Keratinocyte (primary cell): ENCODE measurements around the gene IL13RA2. TPM values are rescaled to one million over a fixed set of nuclear protein-coding genes. Genes with fewer than 3 reads are reported as not detected.

Experiments used
- DNase-seq: peaks from one replicate; pipeline ENCODE4 v3.0.0-alpha.2; 2011; ENCODE audit warnings: low read depth, missing footprints, low spot score
- FAIRE-seq: peaks from 2 replicates; lab custom pipeline; 2011; peaks lifted over from hg19 to GRCh38; lab: Jason Lieb, UNC
- H2AFZ ChIP-seq: 2 replicates; pipeline ENCODE4 v1.6.0; 2012; ENCODE audit warnings: low read length, control low read depth, inconsistent platforms; ENCODE audit not compliant: control insufficient read depth
- H3K27ac ChIP-seq: 2 replicates; pipeline ENCODE4 v1.5.1; 2011; ENCODE audit warnings: low read length; ENCODE audit not compliant: control insufficient read depth, insufficient read depth
- H3K27me3 ChIP-seq: 3 replicates; pipeline ENCODE4 v1.6.0; 2011; ENCODE audit warnings: low read length; ENCODE audit not compliant: control insufficient read depth, insufficient read depth; ENCODE audit errors: extremely low read depth
- H3K36me3 ChIP-seq, 2 experiments: 2 replicates in 1 of 2; 3 replicates in 1 of 2; pipeline ENCODE4 v1.5.1; 2011; ENCODE audit warnings: low read length in 2 of 2, mild to moderate bottlenecking in 1 of 2; ENCODE audit not compliant: control insufficient read depth in 2 of 2, insufficient read depth in 2 of 2; ENCODE audit errors: extremely low read depth in 1 of 2
- H3K4me1 ChIP-seq: 3 replicates; pipeline ENCODE4 v1.5.1; 2011; ENCODE audit warnings: low read length; ENCODE audit not compliant: control insufficient read depth, insufficient read depth; ENCODE audit errors: extremely low read depth
- H3K4me2 ChIP-seq: 3 replicates; pipeline ENCODE4 v1.6.0; 2011; ENCODE audit warnings: low read depth, low read length; ENCODE audit not compliant: control insufficient read depth, insufficient read depth; ENCODE audit errors: extremely low read depth
- H3K4me3 ChIP-seq, 3 experiments: fragments of 200-600 bp in 1 of 3; sonication (generic) in 1 of 3; 2 replicates in 2 of 3; 3 replicates in 1 of 3; pipeline ENCODE4 v1.5.1; 2011 to 2016; ENCODE audit warnings: low read length in 3 of 3, mild to moderate bottlenecking in 3 of 3, control low read depth in 2 of 3, inconsistent platforms in 1 of 3, low read depth in 1 of 3, mixed read lengths in 1 of 3, mixed run types in 1 of 3, moderate library complexity in 1 of 3; ENCODE audit not compliant: control insufficient read depth in 2 of 3, insufficient read depth in 2 of 3; ENCODE audit errors: extremely low read depth in 1 of 3
- H3K79me2 ChIP-seq: 2 replicates; pipeline ENCODE4 v1.6.0; 2012; ENCODE audit warnings: low read length; ENCODE audit not compliant: control insufficient read depth, insufficient read depth
- H3K9ac ChIP-seq: 3 replicates; pipeline ENCODE4 v1.6.0; 2011; ENCODE audit warnings: low read length; ENCODE audit not compliant: control insufficient read depth, insufficient read depth; ENCODE audit errors: extremely low read depth
- H3K9me1 ChIP-seq: 3 replicates; pipeline ENCODE4 v1.6.0; 2011; ENCODE audit warnings: low read length; ENCODE audit not compliant: control insufficient read depth, insufficient read depth; ENCODE audit errors: extremely low read depth
- H3K9me3 ChIP-seq: 2 replicates; pipeline ENCODE4 v1.5.1; 2012; ENCODE audit warnings: low read depth, low read length; ENCODE audit not compliant: control insufficient read depth
- H4K20me1 ChIP-seq: 3 replicates; pipeline ENCODE4 v1.6.0; 2011; ENCODE audit warnings: low read length; ENCODE audit not compliant: control insufficient read depth, insufficient read depth; ENCODE audit errors: extremely low read depth
- EZH2 ChIP-seq: IDR thresholded peaks from one replicate; pipeline ENCODE4 v1.6.1; 2012; ENCODE audit warnings: inconsistent platforms, mild to moderate bottlenecking, low read length, moderate library complexity
- dilution Hi-C: fragments of 300-500 bp; cut with MboI; formaldehyde crosslinking; loops from one replicate; pipeline ENCODE4 v1.7.0; 2020; ENCODE audit warnings: low sequenced_read_pairs; ENCODE audit not compliant: extremely low pct_ligation_motif_present
- polyA plus RNA-seq, 5 experiments: library from polyadenylated mRNA; depleted of rRNA in 3 of 5; stranded (reverse) in 3 of 5; stranded (forward) in 1 of 5; unstranded in 1 of 5; fragments of >200 nt; gene quantifications; 1 replicate in 1 of 5; 2 replicates in 3 of 5; 3 replicates in 1 of 5; pipeline versions ENCODE4 v1.2.1 to v1.2.3, GENCODE V29; 2011 to 2012; ENCODE audit warnings: missing spikeins in 2 of 5, low read depth in 1 of 5, low replicate concordance in 1 of 5
- small RNA-seq, 3 experiments: library from RNA; depleted of rRNA; stranded (forward); fragments of <200 nt; gene quantifications; one replicate each; pipeline ENCODE3, GENCODE V24; 2012; ENCODE audit warnings: low read depth in 3 of 3, low replicate concordance in 1 of 3; ENCODE audit not compliant: insufficient read length in 3 of 3
- TF ChIP-seq, protein P1 (sequence below), 3 experiments: IDR thresholded peaks in 1 of 3; conservative IDR thresholded peaks in 1 of 3; optimal IDR thresholded peaks in 1 of 3; 2 replicates in 2 of 3; 3 replicates in 1 of 3; pipeline versions ENCODE3 to v1.5.1; 2011; ENCODE audit warnings: low read length in 3 of 3, mild to moderate bottlenecking in 3 of 3, moderate library complexity in 2 of 3, control low read depth in 1 of 3, inconsistent platforms in 1 of 3; ENCODE audit not compliant: insufficient read depth in 2 of 3; ENCODE audit errors: extremely low read depth in 1 of 3

Gene IL13RA2
- polyA plus RNA-seq, 1 donor (not counting 4 experiments of a cell fraction or from before 2014, with no cell fraction given) = 0.72 TPM

DNA sequence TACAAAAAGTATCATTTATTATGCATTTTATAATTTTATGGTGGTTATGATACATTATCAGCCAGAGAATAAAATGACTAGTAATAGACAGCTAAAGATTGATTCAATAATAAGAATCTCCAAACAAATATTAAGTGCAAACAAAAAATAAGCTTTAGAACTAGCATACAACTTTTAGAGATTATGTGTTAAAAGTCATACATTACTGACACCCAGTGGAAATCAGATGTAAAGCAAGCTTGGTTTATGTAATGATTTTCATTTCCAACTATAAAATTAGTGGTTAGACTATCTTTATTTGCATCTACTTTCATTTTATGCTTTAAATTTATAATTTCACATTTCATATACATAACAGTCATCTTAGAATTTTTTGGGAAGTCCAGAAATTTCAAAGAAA, 57.7 kb downstream of the IL13RA2 start:
- no peaks in the 10 kb centered on the region for H3K36me3 ChIP-seq
- no peak overlapping the region for H3K9ac ChIP-seq
- no peaks in the 10 kb centered on the region for H3K27me3 ChIP-seq
- no peak overlapping the region for H3K4me2 ChIP-seq
- H3K4me3 ChIP-seq = no peak overlapping the region
- FAIRE-seq = no peak
- no peak for DNase-seq
- TF ChIP-seq, protein P1, sequence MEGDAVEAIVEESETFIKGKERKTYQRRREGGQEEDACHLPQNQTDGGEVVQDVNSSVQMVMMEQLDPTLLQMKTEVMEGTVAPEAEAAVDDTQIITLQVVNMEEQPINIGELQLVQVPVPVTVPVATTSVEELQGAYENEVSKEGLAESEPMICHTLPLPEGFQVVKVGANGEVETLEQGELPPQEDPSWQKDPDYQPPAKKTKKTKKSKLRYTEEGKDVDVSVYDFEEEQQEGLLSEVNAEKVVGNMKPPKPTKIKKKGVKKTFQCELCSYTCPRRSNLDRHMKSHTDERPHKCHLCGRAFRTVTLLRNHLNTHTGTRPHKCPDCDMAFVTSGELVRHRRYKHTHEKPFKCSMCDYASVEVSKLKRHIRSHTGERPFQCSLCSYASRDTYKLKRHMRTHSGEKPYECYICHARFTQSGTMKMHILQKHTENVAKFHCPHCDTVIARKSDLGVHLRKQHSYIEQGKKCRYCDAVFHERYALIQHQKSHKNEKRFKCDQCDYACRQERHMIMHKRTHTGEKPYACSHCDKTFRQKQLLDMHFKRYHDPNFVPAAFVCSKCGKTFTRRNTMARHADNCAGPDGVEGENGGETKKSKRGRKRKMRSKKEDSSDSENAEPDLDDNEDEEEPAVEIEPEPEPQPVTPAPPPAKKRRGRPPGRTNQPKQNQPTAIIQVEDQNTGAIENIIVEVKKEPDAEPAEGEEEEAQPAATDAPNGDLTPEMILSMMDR (optimal IDR thresholded peaks at IDR 0.05 in 1 of 3, IDR thresholded peaks at IDR 0.05 in 1 of 3, conservative IDR thresholded peaks at IDR 0.05 in 1 of 3; ENCODE audit: extremely low read depth in 1 of 3, insufficient read depth in 2 of 3, low read length in 3 of 3) = peak in 1 of 3 experiments; percentile 36
- no peak for TF ChIP-seq EZH2
- H3K9me1 ChIP-seq = no peaks in the 10 kb centered on the region
- no peaks in the 10 kb centered on the region for H4K20me1 ChIP-seq
- no peak overlapping the region for H3K27ac ChIP-seq
- H3K79me2 ChIP-seq = no peaks in the 10 kb centered on the region
- dilution Hi-C loops = no loop called here
- H2AFZ ChIP-seq = no peak overlapping the region
- H3K4me1 ChIP-seq = no peaks in the 10 kb centered on the region
- no peaks in the 10 kb centered on the region for H3K9me3 ChIP-seq

Small RNA genes lying within 50 kb of the gene (small RNA-seq; reads per million reads assigned to genes)
- gene RNU6-648P = 0 reads per million in 3 experiments

Other genes with a start within 250 kb of the IL13RA2 start
- gene RBMXL3, start 171.8 kb upstream of the IL13RA2 start, polyA plus RNA-seq = not detected in 3 replicates
- gene LRCH2, start 216.5 kb upstream of the IL13RA2 start, polyA plus RNA-seq = not detected in 3 replicates